HG03103 (cell line): ENCODE measurements around the gene AGO3.

ENCODE experiments used
- ATAC-seq: cut with Tn5 transposase; IDR thresholded peaks from one replicate; pipeline ENCODE4 v1.9.1; 2021; ENCODE audit warnings: low read depth; ENCODE audit not compliant: unreplicated experiment

The AGO3 gene

GRCh38 chr1:36092798-36093185 lies 161.9 kb downstream of the AGO3 start:
- no peak for ATAC-seq

DNA sequence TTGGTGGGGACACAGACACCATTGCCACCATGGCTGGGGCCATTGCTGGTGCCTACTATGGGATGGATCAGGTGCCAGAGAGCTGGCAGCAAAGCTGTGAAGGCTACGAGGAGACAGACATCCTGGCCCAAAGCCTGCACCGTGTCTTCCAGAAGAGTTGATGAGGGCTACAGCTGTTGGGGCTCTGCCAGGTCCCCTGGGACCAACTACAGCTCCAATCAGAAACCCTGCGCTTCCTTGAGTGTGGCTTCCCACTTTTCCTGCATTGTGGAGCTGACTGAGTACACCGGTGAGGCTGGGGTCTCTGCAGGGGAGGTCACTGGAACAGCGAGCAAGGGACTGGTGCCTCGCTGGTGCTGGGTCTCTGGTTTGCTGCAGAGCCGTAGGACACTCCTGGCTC lies 162.3 kb downstream of the AGO3 start:
- no peak for ATAC-seq

DNA sequence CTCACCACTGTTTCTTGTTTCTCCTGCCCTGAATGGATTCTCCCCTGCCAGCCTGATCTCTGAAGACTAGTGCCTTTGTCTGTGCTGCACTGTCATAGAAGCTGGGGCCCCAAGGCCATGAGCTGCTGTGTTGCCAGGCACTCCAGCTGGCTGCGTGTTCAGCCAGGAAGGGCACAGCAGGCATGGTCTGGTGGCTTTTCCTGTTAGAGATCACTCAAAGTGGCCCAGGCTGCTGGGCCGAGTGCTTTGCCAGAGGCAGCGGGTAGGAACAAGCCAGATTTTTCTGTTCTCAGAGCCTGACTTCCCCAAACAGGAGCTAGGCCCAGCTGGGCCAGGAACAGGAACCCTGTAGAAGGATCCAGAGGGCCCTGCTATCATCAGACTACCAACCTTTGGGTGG lies 163.0 kb downstream of the AGO3 start:
- no peak for ATAC-seq

GRCh38 chr1:36094621-36095061 lies 163.7 kb downstream of the AGO3 start:
- no peak for ATAC-seq

DNA sequence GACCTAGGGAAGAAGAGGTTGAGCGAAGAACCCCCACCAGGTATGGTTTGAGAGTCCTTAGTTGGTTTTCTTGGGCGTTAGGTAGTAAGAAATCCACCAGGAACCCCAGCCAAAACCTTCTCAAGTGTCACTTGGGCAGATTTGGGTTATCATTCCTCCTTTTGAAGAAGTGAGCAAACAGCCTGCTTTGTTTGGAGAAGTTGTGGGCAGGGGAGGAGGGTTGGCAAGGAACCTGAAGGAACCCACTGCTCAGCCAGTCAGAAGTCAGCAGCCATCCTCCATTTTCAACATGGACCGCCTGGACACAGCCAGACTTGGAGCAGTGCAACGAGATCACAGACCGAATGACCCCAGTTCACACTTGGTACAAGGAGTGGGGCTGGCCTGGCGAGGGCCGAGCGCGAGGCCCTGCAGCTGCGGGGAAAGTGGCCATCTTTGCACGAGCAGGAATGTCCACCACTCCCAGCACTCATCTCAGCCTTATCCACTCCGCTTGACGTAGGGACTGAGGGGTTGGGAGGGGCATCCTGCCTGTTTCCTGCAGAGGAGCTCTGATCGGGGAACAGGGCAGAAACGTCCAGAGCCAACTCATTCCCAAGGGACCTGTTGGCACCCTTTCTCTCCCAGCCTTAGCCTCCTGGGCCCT lies 165.0 kb downstream of the AGO3 start:
- no peak for ATAC-seq

DNA sequence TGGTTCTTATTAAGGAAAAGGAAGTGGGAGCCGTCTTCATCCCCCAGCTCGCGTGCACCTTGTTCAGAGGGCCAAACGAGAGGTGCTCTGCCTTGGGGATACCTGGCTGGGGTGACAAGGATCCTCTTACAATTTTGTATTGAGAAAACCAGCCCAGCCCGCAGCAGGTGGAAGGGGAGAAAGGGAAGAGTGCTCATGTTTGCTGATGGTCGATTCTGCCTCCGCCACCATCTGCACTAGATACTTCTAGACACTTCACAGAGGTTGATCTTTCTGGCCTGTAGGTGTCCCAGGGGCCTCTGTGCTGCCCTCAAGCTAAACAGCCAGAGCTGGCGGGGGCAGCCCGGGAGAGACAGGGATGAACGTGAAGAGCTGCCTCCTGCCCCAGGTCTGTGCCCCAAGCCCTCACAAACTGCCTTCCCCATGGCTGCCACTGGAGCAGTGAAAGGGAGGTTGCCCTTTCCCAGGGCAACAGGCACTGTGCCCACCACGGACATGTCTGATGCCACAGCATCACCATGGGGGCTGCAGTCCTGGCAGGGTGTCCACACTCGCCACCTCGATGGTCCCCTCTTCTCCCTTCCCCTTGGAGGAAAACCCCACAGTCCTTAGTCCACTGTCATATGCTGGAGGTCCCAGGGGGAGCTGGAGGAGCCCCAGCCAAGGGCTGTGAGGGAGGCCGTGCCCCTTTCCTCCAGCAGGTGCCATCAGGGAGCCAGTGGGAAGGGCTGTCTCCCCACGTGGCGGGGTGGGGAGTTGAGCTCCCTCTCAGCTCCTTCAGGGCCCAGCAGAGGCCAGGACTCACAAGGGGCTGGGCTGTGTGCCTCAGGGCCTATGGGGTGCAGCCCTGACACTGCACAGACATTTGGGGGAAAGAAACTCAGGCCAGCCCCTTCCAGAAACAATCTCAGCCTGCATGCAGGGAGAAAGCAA lies 165.9 kb downstream of the AGO3 start:
- ATAC-seq: no peak

DNA sequence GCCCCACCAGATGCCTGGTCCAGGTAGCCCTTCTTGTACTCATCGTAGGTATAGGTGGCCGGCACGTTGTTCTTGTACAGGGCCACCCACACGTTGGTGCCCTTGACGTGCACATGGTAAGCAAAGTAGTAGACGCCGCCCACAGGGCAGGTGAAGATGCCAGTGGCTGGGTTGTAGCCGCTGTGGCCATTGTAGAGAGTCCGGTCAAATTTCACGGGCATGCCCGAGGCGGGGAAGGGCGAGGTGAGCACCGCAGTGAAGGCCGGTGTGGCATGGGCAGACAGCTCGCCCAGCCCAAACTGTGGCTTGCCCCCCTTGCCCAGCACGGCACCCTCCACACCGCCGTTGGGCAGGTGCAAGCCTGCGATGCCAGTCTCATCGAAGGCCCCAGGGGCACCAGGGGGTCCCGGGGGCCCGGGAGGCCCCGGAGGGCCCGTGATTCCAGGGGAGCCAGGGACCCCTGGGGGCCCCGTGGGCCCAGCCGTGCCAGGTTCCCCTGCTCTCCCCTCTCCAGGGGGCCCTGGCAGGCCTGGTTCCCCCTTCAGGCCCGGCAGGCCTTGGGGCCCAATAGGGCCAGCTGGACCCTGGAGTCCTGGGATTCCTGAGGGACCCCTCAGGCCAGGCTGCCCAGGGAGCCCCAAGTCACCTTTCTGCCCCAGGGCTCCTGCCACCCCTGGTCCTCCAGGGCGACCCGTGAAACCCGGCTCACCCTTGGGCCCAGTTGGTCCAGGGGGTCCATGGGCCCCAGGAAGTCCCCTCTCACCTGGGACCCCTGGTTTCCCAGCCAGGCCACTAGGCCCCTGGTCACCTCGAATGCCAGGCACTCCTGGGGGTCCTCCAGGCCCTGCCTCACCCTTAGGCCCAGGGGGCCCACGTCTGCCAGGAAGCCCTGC lies 167.0 kb downstream of the AGO3 start:
- no peak for ATAC-seq

DNA sequence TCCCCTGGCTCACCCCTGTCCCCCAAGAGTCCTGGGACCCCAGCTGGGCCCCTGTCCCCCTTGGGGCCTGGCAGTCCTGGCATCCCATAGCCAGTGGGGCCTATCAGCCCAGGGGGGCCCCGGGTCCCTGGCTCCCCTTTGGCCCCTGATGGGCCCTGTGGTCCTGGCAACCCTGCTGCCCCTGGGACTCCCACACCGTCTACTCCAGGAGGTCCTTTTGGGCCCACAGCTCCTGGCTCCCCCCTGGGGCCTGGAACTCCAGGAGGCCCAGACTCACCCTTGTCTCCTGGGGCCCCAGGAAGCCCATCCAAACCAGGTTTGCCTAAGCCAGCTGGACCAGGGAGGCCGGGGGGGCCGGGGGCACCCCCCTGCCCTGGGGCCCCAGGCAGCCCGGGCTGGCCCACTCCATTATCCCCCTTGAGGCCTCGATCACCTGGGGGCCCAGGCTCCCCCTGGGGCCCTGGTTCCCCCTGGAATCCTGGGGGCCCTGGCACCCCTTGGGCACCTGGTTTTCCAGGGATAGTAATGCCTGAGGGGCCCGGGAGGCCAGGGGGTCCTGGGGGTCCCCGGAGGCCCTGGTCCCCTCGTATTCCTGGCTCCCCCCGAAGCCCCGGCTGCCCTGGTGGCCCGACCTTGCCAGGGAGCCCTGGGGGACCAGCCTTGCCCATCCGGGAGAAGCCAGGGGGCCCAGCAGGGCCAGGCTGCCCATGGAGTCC lies 167.9 kb downstream of the AGO3 start:
- ATAC-seq: no peak

- ATAC-seq: no peak
These were observed 168.9 kb downstream of the AGO3 start for GRCh38 chr1:36099681-36100341.

DNA sequence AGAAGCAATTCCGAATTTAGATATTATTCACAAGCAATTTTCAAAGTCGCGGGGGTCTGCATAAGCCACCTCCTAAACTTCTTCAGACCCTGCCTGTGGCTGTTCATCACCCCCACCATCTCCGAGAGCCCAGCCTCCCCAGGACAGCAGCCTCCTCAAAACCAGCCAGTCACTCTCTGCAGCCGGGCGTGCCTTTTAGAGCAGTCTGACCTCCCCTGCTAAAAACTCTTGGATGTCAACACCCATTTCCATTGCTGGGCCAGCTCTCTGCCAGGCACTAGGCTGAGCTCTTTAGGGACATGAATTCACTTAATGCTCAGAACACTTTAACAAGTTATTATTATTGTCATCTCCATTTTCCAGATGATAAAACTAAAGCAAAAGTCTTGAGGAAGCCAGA lies 169.5 kb downstream of the AGO3 start:
- ATAC-seq: no peak

- no peak for ATAC-seq
These were observed 170.6 kb downstream of the AGO3 start for GRCh38 chr1:36101546-36101945.

DNA sequence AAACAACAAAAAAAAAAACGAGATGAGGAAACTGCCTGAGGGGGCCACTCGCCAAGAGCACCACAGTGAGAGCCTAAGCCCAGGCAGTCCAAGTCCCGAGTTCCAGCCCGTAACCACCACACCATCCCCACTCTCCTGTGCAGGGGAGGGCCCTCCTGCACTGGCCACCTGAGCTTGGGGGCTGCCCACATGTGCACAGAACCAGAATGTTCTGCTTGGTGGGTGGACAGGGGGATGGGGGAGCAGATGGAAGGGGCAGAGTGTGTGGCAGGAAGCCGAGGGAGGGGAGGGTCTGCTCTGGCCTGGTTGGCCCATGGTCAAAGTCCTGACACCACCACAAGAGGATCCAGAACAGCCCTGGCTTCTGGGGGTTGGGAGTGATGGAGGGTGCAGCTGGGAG lies 175.4 kb downstream of the AGO3 start:
- no peak for ATAC-seq

DNA sequence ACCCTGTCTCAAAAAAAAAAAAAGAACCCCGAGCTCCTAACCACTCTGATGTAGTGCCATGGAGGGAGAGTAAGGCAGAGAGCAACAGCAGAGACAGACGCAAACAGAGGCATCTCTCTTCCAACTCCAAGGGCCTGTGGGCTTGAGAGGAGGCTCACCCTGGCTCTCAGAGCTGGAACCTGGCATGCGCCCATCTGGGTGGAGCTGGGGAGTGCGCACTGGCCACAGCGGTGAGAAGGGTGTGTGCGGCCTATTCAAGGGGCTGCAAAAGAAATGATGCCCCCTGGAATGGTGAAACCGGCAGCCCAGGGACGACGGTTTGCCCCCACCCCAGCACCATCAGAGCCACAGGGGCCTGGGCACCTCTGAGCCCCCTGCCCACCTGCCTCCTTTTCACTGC lies 176.5 kb downstream of the AGO3 start:
- no peak for ATAC-seq

- no peak for ATAC-seq
These were observed 177.4 kb downstream of the AGO3 start for GRCh38 chr1:36108314-36108713.

DNA sequence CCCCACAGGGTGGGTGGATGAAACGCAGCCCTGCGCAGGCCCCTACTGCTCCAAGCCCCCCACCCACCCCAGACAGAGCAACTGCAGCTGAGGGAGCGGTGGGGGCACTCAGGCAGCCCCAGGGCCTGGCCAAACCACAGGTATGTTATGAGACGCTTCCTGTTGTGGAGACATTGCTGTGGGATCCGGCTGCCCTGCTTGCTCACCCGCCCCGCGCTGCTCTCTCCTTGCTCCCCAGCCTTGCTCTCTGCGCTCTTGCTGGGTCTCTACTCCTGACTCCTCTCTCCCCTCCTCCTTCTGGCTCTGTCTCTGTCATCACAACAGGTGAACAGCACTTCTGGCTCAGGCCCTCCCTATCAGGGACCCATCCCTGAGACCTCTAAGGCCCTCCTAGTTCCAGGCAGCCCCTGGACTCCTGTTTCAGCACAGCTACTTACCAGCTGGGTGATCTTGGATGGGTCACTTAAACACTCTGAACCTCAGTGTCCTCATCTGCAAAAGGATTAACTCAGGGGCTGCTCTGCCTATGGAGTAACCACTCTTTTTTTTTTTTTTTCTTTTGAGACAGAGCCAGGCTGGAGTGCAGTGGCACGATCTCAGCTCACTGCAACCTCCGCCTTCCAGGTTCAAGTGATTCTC lies 178.3 kb downstream of the AGO3 start:
- ATAC-seq: no peak

GRCh38 chr1:36111151-36111550 lies 180.2 kb downstream of the AGO3 start:
- no peak for ATAC-seq

DNA sequence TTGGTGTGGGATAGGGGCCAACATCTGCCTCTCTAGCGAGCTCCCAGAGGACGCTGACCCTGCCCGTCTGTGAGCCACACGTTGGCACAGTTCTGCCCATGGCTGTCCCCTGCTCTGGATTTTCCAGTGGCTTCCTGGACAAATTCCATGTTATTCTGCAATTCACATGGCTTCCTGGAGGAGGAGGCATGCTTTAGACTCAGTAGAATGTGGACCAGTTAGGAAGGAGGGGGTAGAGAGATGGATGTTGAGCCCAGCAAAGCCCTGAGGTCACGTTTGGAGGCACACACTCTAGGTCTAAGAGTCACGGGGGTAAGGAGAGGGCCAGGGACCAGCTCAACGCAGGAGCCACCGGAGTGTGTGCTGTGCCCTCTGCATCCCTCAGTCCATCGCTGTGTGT lies 181.9 kb downstream of the AGO3 start:
- no peak for ATAC-seq

DNA sequence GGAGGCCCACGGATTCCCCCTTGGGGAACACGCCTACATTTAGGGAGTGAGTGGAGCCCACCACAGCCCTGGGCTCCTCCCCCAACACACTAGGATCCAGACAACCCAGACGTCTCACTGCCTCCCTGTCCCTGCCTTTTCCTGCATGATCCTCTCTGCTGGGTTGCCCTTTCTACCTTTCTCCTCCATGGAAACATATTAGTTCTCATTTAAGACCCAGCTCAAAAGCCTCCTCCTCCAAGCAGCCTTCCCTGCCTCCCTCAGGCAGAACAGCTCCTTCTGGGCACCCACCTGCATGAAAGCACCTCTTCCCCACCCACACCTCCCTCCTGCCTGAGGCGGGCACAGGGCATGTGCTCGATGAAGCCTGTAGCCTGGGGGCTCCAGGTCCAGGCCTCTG lies 183.5 kb downstream of the AGO3 start:
- ATAC-seq: no peak

- ATAC-seq: no peak
These were observed 184.3 kb downstream of the AGO3 start for GRCh38 chr1:36115200-36115669.
